Stimulated activated CD8-positive, alpha-beta memory T cell treated with anti-CD3 and anti-CD28 coated beads, Interleukin-15, amount 100 ng/mL, for 48 hours (primary cell): ENCODE data around the gene SLC1A4.

ENCODE experiments used
- DNase-seq, 2 donors: peaks; one replicate each; pipeline ENCODE4 v3.0.0-alpha.2; 2020; ENCODE audit warnings: low read depth in 2 of 2

SLC1A4 gene

GRCh38 chr2:65053199-65053598 is 64.0 kb downstream of the SLC1A4 start:
- DNase-seq: peak in 1 of 2 donors; percentile 25

GRCh38 chr2:65054749-65055421 is 65.7 kb downstream of the SLC1A4 start:
- no peak for DNase-seq

- DNase-seq: peak in 1 of 2 donors; percentile 36
Observed at GRCh38 chr2:65055422-65056214, 66.4 kb downstream of the SLC1A4 start.

GRCh38 chr2:65056215-65057053 is 67.2 kb downstream of the SLC1A4 start, which contains the start of gene CEP68:
TSS of gene CEP68 (plus strand) at chr2:65056416. CDS start at chr2:65069445, 13,029 bp downstream.
- peak; percentile 92 to 95 for DNase-seq

GRCh38 chr2:65057054-65057375 is 67.8 kb downstream of the SLC1A4 start:
- DNase-seq: no peak

- DNase-seq: peak in 1 of 2 donors; percentile 39
Observed at GRCh38 chr2:65057391-65058052, 68.3 kb downstream of the SLC1A4 start.

- no peak for DNase-seq
Observed at GRCh38 chr2:65059071-65059470, 69.9 kb downstream of the SLC1A4 start.

- DNase-seq: no peak
Observed at GRCh38 chr2:65061146-65061909, 72.1 kb downstream of the SLC1A4 start.

GRCh38 chr2:65061910-65062339 is 72.7 kb downstream of the SLC1A4 start:
- DNase-seq: no peak

- no peak for DNase-seq
Observed at GRCh38 chr2:65062843-65063825, 73.9 kb downstream of the SLC1A4 start.

- no peak for DNase-seq
Observed at GRCh38 chr2:65064728-65065552, 75.7 kb downstream of the SLC1A4 start.

GRCh38 chr2:65067806-65068553 is 78.8 kb downstream of the SLC1A4 start:
- no peak for DNase-seq

GRCh38 chr2:65069439-65069824 is 80.2 kb downstream of the SLC1A4 start:
- DNase-seq: no peak

GRCh38 chr2:65070172-65070830 is 81.1 kb downstream of the SLC1A4 start:
- DNase-seq: no peak

- DNase-seq: no peak
Observed at GRCh38 chr2:65070856-65071255, 81.7 kb downstream of the SLC1A4 start.

GRCh38 chr2:65071499-65072180 is 82.4 kb downstream of the SLC1A4 start:
- DNase-seq: no peak
